HG02852 (cell line): ENCODE data around the gene CSNK1E.

Experiments used
- ATAC-seq: cut with Tn5 transposase; IDR thresholded peaks from one replicate; pipeline ENCODE4 v1.9.1; 2021; ENCODE audit warnings: mild to moderate bottlenecking, moderate library complexity; ENCODE audit not compliant: unreplicated experiment

Gene CSNK1E

DNA sequence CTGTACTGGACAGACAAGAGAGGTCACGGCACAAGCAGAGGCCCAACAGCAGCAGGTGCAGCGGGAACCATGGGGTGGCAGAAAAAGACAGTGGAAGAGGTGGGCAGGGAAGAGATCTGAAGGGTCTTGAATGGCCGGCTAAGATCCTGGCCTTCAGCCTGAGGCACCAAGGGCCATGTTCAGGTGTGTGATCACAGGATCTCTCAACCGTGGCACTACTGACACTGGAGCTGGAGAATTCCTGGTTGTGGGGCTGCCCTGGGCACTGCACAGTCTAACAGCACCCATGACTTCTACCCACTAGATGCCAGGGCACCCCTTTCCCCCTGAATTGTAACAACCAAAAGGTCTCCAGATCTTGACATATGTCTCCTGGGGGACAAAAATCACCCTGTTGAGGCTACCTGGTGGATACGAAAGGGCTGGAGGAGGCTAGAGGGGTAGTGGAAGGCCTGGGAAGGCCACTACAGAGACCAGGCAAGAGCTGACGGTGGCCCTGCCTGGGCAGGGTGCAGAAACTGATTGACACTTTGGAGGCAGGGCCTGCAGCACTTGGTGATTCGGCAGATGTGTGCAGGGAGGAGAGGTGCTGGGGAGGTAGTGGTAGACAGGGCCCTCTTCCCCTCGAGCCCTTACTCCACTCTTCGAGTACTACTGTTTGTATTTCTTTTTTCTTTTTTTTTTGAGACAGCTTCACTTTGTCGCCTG lies 8.3 kb downstream of the CSNK1E start:
- no peak for ATAC-seq

- peak; percentile 71 for ATAC-seq
These were observed 11.5 kb downstream of the CSNK1E start for GRCh38 chr22:38305471-38306448.

- no peak for ATAC-seq
These were observed 12.7 kb downstream of the CSNK1E start for GRCh38 chr22:38304526-38304925.

GRCh38 chr22:38303974-38304373 lies 13.3 kb downstream of the CSNK1E start:
- ATAC-seq, result no peak

DNA sequence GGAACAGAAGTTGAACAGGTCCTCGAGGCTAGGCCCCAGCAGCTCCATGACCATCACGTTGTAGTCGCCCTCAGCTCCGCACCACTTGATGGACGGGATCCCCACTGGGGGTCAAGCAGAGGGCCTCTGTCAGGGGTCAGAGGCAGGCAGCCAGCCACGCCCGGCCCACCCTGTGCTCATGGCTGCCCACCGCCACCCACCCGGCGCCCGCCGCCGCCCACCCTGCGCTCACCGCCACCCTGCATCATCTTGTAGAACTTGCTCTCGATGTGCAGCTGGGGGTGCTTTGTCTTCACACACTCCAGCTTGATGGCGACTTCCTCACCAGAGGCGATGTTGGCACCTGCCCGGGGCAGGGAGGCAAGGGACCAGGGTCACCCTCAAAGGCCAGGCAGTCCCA lies 14.3 kb downstream of the CSNK1E start:
- ATAC-seq, result no peak

DNA sequence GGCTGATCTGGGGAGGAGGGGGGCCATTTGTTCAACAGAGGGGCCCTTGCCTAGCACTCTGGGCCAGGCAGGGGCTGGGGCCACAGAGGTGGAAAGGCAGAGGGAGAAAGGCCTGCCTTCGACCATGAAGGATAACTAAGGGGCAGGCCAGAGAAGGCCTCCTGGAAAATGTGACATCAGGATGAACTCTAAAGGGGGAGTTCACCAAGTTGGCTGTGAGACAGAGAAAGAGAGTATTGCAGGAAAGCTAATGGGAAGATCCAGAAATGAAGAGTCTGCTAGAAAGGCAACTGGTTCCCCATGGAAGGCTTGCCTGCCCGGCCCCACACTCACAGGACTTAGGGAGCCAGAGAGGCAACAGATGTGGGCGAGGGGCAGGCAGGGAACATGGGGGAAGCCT lies 16.3 kb downstream of the CSNK1E start:
- no peak for ATAC-seq

DNA sequence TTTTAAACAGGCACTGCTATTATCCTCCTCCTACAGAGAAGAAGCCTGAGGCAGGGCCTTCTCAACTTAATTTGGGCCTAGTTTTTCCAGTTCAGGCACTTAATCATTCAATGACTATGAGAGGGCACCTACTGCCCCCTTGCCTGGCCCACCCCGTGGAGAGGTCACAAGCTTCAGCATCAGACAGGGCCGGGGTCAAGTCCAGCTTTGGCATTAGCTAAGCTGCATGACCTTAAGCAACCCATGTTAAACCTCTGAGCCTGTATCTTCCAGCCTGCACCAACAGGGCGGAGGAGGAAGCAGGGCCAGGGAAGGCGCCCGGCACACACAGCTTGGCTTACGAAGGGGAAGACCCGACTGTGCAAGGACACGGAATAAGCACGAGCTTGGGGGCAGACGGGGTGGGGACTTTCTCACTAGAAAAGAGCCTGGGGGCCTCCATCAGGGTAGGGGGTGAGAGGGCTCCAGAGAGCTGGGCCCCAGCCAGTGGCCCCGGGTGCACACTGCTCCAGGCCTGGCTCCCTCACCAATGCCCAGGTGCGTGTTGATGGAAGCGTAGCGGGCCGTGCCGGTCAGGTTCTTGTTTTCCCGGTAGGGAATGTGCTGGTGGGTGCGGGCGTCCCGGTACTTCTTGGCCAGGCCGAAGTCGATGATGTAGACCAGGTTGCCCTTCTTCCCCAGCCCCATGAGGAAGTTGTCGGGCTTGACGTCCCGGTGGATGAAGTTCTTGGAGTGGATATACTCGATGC lies 16.9 kb downstream of the CSNK1E start:
- no peak for ATAC-seq

- no peak for ATAC-seq
These were observed 17.5 kb downstream of the CSNK1E start for GRCh38 chr22:38299770-38300102.

DNA sequence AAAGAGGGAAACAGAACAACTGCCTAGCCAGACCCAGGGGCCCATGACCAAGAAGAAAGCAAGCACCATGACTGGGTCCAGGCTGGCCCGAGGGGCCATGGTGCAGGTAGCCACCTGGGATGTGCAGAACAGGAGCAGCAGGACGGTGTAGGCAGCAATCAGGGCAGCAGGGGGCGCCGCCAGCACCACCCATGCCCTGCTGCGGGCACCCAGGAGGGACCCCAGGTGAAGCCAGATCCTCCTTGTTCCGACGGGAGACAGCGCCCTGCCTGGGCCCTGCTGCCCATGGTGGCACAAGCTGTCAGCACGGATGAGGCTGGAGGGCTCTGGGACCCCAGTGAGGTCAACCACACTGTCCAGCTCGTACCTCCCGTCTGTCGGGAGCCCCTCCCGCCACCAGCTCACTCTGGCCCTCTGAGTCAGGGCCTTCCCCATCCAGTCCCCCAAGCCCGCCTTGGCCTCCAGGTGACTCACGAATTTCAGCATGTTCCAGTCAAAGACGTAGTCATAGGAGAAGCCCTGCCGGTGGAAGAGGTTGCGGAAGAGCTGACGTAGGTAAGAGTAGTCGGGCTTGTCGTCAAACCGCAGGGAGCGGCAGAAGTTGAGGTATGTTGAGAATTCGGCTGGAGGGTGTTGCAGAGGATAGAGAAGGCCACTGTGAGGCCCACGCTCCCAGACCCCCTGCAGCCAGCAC lies 18.8 kb downstream of the CSNK1E start:
- ATAC-seq, result no peak

DNA sequence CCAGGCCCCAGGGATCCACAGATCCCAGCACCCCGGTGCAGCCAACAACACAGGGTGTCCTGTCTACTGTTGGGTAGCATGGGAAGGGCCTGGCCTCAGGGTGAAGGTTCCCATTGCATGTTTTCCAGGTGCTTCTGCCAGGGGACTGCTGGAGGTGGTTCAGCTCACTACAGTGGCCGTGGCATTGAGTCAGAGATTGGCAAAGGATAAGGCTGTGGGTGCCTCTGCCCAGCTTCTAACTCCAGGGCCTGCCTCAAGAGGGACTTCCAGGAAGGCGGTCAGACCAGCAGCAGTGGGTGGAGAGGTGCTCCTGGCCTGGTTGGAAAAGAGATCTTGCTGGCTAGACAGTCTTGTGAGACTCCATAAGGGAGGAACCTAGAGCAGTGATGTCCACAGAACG lies 20.9 kb downstream of the CSNK1E start:
- ATAC-seq, result no peak

GRCh38 chr22:38295863-38296262 lies 21.4 kb downstream of the CSNK1E start:
- ATAC-seq, result no peak

DNA sequence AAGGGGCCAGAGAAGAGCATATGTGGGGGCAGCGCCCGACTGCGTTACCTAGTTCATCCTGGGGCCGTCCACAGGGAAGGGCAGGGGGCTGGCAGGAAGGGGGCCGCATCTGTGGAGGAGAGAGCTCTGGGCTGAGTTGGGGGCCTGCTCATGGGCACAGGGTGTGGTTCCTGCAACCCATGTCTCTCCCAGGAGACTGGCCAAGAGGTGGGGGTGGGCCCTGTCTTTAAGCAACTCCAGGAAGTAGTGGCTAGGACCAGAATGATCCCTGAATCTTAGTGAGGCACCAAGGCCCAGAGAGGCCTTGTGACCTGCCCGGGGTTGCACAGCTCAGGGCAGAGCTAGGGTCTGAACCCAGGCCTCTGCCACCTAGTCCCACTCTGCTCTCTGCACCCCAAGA lies 21.9 kb downstream of the CSNK1E start:
- no peak for ATAC-seq

GRCh38 chr22:38294193-38294592 lies 23.0 kb downstream of the CSNK1E start:
- ATAC-seq, result no peak

- no peak for ATAC-seq
These were observed 24.5 kb downstream of the CSNK1E start for GRCh38 chr22:38292694-38293093.

- ATAC-seq, result no peak
These were observed 25.9 kb downstream of the CSNK1E start for GRCh38 chr22:38291201-38291777.

DNA sequence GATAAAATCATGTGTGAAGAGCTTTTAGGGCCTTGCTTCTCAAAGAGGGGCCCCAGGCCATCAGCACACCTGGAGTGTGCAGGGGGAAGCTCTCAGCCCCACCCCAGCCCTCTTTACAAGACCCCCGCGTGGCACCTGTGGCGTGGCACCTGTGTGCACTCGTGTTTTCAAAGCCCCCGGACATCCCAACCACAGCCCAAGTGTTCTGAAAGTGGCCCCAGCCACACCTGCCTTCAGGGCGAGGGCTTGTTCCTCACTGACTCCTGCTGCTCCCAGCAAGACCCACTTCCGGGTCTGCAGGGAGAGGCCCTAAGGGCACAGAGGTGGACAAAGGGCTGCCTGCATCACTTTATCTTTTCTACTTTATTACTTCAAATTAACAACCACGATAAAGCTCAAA lies 26.9 kb downstream of the CSNK1E start:
- ATAC-seq, result no peak

DNA sequence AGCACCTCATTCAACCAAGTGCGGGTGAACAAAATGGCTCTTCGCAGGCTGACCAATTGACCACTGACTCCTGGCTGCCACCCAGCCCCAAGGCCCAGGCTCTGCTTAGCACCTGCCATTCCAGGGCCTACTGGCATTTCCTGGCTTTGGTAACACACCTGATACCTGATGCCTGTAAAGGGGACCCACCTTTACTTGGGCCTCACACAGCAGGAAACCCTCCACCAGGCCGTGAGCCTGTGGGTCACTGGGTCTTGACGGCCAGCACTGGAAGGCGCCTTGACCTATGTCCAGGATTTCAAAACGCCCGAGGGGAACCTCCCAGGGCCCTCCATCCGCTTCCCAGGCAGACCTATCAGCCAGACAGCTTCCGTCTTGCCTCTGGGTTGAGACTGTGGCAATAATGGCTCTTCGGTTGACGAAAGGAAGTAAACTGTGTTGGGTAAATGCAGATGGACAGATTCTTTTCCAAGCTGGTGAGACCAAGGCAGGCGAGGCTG lies 27.6 kb downstream of the CSNK1E start:
- ATAC-seq, result no peak

DNA sequence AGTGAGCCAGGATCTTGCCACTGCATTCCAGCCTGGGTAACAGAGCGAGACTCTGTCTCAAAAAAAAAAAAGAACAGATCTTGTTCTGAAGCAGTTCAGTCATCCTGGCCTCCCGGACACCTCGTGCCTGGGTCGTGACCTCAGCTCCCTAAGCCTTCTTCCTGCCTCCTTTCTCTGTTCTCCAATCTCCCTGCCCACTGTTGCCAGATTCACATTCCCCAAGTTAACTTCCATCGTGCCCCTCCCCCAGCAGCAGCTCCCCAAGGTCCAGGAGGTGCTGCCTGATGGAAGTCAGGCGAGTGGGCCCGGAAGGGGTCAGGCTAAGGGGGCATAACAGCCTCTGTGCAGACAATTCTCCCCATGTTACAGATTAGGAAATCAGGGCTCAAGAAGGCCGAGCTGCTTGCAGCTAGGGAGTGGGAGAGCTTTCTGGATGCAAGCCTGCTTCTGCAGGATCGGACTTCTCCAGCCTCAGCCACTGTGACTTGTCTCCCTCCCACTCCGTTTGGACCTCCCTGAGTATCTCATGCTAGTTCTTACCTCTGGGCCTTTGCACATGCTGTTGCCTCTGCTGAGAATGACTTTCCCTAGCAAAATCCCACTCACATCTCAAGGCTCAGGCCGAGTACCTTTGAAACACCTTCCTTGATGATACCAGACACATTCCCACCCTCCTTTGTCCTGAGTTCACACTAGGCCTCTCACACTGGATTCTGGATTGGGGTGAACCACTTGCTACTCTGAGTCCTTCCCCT lies 30.1 kb downstream of the CSNK1E start:
- ATAC-seq, result no peak

DNA sequence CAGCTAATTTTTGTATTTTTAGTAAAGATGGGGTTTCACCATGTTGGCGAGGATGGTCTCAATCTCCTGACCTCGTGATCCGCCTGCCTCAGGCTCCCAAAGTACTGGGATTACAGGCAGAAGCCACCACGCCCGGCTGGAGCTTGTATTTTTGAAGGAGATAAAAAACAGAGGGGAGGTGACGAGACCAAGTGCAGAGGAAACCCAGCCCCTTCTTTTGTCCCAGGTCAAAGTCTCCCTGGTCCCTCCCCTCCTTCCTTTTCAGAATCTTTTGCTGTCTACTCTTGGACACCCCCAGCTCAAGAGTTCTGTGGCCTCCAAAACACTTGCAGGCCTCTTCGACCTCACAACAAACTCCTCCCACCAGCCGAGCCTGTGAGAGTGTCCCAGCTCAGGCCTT lies 32.2 kb downstream of the CSNK1E start:
- ATAC-seq, result no peak

DNA sequence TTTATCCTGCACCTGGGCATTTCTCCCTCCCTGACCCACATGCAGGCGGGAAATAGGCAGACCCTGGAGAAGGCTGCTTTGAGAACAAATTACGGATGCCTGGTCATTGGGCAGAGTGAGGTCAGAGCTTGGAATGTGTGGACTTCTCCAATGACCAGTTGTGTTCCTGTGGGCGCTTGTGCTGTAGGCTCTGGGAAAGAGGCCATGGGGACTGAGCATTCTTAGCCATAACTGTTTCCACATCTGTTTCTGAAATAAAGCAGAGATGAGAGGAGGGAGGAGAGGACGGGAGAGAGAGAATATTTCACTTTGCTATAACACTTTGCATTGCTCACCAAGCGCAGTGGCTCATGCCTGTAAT lies 33.2 kb downstream of the CSNK1E start:
- ATAC-seq, result no peak
